HG02588 (cell line): ENCODE measurements around the gene SLC30A4.
A peak's percentile ranks its signal among the peaks of the same experiment; 100 is the strongest.
"Not testable (repeated sequence)": the region's sequence is repeated elsewhere in the genome, so short reads cannot be mapped to it uniquely, and the experiment has no call there.

Experiments used
- ATAC-seq: cut with Tn5 transposase; IDR thresholded peaks from one replicate; pipeline ENCODE4 v1.9.1; 2021; ENCODE audit warnings: mild to moderate bottlenecking, moderate library complexity; ENCODE audit not compliant: unreplicated experiment

The SLC30A4 gene

GRCh38 chr15:45510758-45511280, 11.7 kb downstream of the SLC30A4 start:
- ATAC-seq: no peak

DNA sequence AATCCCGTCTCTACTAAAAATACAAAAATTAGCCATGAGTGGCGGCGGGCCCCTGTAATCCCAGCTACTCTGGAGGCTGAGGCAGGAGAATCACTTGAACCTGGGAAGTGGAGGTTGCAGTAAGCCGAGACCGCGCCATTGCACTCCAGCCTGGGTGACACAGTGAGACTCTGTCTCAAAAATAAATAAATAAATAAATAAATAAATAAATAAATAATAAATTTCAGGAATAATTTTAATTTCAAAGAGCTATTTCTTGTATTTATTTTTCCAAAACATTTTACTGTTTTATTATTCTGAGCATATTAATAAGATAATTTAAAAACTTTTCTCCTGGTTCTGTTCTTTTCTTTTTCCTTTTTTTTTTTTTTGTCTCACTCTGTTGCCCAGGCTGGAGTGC, 15.4 kb downstream of the SLC30A4 start:
- ATAC-seq: not testable (repeated sequence)

- ATAC-seq: no peak
Measured at GRCh38 chr15:45499426-45499825, 23.1 kb downstream of the SLC30A4 start.

DNA sequence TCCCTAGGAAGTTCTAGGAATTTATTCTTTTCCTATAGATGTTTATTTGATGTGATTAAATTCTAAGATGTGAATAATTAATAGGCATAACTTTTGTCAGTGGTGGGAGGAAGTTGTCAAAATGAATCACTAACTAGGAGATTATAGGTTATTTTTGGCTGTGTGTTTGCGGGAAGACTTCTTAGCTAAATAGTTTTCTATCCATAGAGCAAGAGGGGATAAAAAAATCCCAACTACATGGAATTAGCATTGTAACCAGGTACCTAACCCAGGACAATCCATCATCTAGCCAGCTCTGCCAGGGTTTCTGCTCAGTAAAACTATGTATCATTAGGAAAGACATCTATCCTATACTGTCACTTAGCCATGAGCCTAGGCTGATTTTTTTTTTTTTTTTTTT, 23.9 kb downstream of the SLC30A4 start:
- no peak for ATAC-seq

DNA sequence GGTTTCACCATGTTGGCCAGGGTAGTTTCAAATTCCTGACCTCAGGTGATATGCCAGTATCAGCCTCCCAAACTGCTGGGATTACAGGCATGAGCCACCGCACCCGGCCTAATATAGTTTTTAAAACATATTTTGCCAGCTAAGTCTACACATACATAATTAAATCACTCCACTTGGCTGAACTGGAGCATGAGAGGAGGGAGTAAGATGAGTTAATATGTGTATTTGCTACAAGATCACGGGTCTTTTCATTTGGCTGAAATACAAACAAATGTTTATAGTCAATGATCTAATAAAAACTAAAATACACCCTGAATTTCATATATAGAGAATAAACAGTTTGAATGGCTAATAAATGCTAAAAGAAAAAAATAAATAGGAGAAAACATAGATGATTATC, 25.3 kb downstream of the SLC30A4 start:
- ATAC-seq: no peak

- ATAC-seq: no peak
Measured at GRCh38 chr15:45496658-45497057, 25.9 kb downstream of the SLC30A4 start.

DNA sequence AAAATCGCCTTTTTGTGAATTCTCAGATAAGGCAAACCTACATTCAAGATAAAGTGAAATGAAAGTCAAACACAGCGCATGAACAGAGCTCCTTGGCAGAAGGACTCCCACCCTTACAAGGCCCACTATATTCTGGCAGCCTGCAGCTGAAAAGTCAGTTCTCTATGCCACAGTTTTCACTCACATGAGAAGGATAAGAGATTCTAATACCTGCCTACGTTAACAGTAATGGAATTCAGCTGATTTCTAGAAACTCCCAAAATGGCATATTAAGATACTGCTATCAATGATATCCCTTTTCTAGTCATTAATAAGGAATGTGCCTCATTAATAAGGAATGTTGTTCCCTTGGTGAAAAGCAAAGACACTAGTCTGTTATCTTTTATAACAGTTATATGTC, 27.0 kb downstream of the SLC30A4 start:
- ATAC-seq: no peak

GRCh38 chr15:45489690-45490238, 32.8 kb downstream of the SLC30A4 start:
- no peak for ATAC-seq

GRCh38 chr15:45486317-45486716, 36.2 kb downstream of the SLC30A4 start:
- no peak for ATAC-seq

DNA sequence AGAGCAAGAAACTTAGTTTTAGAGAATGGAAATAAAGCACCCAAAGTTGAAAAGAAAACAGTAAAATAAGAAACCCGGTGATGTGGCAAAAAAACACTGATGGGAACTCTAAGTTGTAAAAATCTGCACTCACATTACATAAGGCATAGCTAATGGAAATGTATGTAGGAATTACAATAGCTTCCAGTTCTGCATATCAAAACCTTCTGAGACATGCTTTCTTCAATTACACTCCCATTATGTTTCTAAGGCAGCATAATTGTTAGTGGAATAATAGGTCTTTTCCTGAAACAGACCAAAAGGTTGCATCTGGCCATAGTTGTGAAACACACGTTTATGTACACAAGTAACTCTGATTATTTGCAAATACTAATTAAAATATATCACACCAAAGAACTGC, 41.4 kb downstream of the SLC30A4 start:
- ATAC-seq: no peak

DNA sequence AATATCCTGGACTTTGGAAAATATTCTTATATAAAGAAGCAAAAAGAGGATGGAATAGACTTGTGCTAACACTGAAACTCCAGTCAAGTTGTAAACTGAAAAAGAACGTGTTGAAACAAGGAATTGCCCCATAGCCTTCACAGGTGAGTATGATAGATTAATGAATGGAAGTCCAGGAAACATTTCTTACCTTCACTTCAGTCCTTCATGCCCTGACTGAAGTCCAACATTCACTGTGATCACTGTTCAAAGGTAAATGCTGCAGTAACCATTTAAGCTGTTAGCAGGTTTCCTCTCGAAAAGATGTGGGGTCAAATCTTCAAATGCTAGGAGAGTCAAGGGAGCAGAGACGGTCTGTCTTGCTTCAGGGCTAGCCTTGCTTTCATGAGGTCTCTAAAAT, 46.1 kb downstream of the SLC30A4 start:
- ATAC-seq: no peak

DNA sequence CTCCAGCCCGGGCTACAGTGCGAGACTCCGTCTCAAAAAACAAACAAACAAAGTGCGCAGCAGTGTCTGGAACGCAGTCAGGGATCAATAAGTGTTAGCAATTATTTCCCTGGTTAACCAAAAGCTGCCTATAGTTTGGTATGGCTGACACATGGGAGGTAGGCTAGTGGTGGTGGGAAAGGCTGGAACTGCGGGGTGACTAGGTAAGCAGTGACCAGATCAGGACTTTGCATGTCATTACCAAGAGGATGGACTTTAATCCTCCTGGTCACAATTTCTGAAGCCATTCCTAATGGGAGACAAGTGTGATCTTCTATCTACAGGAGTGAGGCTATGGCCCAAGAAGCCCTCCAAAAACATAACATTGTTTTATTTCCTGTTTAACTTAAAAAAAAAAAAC, 47.8 kb downstream of the SLC30A4 start:
- no peak for ATAC-seq

DNA sequence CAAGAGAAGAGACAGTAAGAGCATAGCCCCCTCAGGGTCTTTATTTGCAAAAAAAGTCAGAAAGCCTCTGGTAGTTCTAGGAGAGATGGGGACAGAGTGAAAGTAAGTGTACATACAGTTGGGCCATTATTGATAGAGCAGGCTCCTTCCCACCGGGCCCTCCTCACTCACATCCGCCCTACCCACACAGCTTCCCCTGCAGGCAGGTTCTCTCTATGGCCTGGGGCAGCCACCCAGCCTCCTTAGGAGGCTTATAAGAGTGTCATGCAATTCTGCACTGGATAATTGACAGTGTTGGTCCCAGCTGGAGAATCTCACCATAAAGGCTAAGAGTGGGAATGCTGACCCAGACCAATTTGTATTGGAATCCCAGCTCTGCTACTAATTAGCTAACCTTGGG, 49.5 kb downstream of the SLC30A4 start:
- ATAC-seq: no peak

GRCh38 chr15:45471151-45471550, 51.4 kb downstream of the SLC30A4 start:
- ATAC-seq: no peak

GRCh38 chr15:45469441-45469840, 53.1 kb downstream of the SLC30A4 start:
- ATAC-seq: no peak

DNA sequence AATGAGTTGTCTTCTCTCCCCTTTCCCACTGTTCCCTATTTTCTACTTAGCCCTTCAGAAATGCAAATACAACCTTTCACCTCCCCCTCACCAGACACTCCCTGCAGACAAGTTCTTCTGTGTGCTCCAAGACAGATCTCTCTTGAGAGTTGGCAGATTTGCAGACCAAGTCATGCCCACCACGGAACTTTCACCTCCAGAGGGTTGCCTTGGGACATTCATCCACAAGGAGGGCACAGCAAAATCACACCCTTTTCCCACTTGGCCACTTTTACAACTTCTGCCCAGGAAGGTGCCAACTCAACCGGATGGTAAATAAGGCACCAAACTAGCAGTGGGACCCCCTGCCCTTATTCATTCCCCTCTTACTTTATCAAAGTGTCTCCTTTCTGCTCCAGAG, 53.5 kb downstream of the SLC30A4 start:
- ATAC-seq: no peak

- no peak for ATAC-seq
Measured at GRCh38 chr15:45468294-45468693, 54.3 kb downstream of the SLC30A4 start.

DNA sequence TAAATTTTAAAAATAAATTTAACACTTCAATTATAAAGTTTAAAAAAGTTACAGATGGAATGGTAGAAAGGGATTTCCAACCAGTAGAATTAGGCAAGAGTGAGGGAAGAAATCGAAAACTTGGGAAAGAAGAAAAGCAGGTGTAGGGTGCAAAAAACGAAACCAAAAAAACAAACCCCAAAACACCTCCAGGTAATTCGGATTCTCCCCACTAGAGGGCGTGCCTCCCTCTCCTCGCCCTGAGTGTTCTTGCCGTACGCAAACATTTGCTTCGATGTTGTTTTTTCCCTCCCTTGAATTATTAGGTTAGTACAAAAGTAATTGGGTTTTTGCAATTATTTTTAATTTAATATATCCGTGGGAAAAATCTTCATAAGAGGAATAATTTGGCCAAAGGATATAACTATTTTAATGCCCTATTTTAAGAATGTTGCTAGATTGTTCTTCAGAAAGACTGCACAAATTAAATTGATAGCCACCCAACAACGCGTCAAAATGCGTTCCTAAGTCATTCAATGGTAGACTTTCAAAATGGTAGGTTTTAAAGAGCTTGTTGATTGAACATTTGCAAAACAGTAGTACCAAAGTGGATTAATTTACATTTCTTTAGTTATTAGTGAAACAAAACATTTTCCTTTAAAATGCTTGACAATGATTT, 63.7 kb downstream of the SLC30A4 start:
- ATAC-seq: no peak

DNA sequence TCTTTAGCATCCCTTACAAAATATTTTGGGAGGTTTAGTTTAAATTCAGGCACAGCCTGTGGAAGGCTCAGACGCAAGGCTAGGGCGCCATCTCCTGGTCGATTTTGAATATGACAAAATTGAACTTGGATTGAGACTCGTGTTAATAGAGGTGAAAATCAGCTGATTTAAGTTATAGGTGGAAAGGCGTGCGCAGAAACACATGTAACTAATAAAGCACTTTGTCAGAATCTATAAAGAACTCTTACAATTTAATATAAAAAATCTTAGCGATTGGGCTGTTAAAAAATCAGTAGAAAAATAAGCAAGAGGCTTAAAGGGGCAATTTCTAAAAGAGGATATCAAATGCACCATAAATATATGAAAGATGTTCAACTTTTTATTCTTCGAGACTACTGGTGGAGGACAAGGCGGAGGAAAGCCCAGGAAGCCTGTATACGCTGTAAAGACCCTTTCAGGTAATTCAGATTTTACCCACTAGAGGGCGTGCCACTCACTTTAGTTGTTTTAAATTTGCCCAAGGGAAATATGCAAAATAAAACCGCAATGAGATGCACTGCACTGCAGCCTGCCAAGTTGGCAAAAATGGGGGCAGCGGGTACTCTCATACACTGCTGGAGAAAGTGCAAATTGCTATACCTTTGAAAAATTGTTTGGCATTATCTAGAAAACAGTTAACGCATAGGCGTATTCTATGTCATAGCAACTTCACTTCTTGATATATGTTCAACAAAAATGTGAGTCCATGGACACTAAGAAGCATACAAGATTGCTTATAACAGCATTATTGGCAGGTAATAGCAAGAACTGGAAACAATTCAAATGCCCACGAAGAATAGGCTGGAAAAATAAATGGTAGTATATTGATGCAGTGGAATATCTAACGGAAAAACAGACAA, 64.7 kb downstream of the SLC30A4 start:
- peak; percentile 47 for ATAC-seq

DNA sequence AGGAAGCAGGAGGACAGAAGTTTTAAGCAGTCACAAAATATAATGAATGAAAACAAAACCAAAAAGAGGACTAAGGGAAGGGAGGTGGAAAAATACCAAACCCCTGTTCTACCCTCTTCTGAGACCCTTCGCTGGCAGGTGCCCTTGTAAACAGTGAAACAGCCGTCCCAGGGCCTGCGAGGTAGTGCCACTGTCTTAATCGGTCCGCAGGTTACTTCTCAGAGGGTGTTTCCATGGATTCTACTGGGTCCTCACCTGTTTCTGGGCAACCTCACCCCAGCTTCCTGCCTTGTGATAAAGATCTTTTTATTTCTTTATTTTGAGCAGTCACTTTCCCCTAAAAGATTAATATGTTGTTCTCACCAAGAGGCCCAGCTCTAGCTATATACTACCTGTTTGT, 65.3 kb downstream of the SLC30A4 start:
- ATAC-seq: no peak

DNA sequence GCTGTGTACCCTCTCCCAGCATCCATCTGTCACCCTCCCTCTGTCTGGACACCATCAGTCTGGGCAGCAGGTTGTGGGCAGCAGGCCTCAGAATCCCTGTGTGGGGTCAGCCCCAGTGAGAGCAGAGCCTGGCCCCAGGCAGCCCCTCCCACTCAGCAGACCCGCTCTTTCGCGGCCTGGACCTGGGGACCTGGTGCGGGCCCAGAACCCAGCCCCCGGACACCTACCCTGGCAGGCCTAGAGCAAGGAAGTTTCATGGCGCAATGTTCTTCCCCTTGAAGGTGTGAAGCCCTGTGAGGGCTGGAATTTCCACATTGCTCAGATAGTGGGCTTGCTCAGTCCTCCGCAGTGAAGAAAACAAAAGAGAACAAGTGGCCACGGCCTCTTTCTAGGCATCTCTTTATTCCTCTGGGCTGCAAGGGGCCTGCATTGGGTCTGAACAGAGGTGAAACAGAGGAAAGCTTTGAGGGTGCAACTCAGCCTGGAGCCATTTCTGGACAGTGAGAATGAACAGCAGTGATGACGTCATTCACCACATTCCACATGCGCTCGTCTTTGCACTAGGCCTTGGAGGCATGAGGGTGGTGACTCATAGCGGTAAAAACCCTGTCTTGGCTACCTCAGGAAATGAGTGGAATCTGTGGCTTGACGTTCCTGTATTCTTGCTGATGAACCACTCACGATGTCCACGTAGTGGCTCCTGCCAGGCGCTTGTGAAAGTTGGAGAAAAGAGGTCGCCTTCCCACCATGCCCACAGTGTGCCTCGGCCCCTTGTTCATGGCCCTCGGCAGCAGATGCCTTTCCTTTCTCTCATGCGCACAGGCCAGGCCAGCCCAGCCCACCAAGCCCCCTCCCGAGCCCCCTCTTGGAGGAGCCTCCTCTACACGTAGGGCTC, 66.1 kb downstream of the SLC30A4 start:
- ATAC-seq: no peak
